ENCODE measurements around the gene ACOT7. TPM values are rescaled to one million over a fixed set of nuclear protein-coding genes. Genes with fewer than 3 reads are reported as not detected.
"Not testable (repeated sequence)": the region's sequence is repeated elsewhere in the genome, so short reads cannot be mapped to it uniquely, and the experiment has no call there.

The ACOT7 gene
- total RNA-seq, 1 donor from 2014 or later, result 48.1 TPM

DNA sequence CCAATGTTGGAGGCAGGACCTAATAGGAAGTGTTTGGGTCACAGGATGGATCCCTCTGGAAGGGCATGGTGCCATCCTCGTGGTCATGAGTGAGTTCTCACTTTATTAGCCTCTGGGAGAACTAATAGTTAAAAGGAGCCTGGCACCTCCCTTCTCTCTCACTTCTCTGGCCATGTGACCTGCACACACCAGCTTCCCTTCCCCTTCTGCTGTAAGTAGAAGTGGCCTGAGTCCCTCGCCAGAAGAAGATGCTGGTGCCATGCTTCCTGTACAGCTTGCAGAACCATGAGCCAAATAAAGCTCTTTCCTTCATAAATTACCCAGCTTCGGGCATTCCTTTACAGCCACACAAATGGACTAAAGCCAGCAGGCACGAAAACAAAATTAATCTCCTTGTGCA lies 23.6 kb downstream of the ACOT7 start:
- Mint-ChIP-seq H3K27me3 (ENCODE audit: low read depth) (no peaks in the 10 kb centered on the region), H3K4me3 (ENCODE audit: unreplicated experiment) (no peak overlapping the region), H3K36me3 (ENCODE audit: low read depth) (no peaks in the 10 kb centered on the region), H3K4me1 (ENCODE audit: low read depth) (peaks cover 5% of the 10 kb centered on the region), H3K27ac (ENCODE audit: unreplicated experiment) (no peak overlapping the region), H3K9me3 (ENCODE audit: low read depth) (no peaks in the 10 kb centered on the region)
- DNase-seq (ENCODE audit: low spot score), result no peak
- no peak for TF ChIP-seq CTCF (IDR thresholded peaks at IDR 0.05)

- H3K36me3 Mint-ChIP-seq (ENCODE audit: low read depth), result no peaks in the 10 kb centered on the region
Measured at GRCh38 chr1:6367381-6368012, 26.1 kb downstream of the ACOT7 start.

DNA sequence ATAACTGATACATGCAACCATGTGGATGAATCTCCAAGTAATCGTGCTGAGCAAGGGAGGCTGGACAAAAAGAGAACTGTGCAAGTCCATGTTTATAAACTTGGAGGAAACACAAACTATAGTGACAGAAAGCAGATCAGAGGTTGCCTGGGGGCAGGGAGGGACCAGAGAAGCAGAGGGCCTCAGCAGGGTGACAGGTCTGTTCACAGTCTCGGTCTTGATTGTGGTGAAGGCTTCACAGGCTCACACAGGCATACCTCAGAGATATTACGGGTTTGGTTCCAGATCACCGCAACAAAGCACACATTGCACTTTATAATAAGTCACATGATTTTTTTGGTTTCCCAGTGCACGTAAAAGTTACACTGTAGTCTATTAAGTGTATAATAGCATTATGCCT lies 28.5 kb downstream of the ACOT7 start:
- no peak for DNase-seq (ENCODE audit: low spot score)
- no peak overlapping the region for H3K27ac Mint-ChIP-seq (ENCODE audit: unreplicated experiment)
- no peaks in the 10 kb centered on the region for H3K9me3 Mint-ChIP-seq (ENCODE audit: low read depth)
- no peaks in the 10 kb centered on the region for H3K27me3 Mint-ChIP-seq (ENCODE audit: low read depth)
- H3K4me3 Mint-ChIP-seq (ENCODE audit: unreplicated experiment), result no peak overlapping the region
- TF ChIP-seq CTCF (IDR thresholded peaks at IDR 0.05), result no peak
- H3K36me3 Mint-ChIP-seq (ENCODE audit: low read depth), result no peaks in the 10 kb centered on the region
- H3K4me1 Mint-ChIP-seq (ENCODE audit: low read depth), result peaks cover 12% of the 10 kb centered on the region

More at GRCh38 chr1:6367381-6368012, 26.1 kb downstream of the ACOT7 start:
- no peak for TF ChIP-seq CTCF (IDR thresholded peaks at IDR 0.05)
- H3K27me3 Mint-ChIP-seq (ENCODE audit: low read depth), result no peaks in the 10 kb centered on the region
- no peak overlapping the region for H3K27ac Mint-ChIP-seq (ENCODE audit: unreplicated experiment)
- no peak overlapping the region for H3K4me3 Mint-ChIP-seq (ENCODE audit: unreplicated experiment)
- no peak for DNase-seq (ENCODE audit: low spot score)
- H3K9me3 Mint-ChIP-seq (ENCODE audit: low read depth), result no peaks in the 10 kb centered on the region
- peaks cover 12% of the 10 kb centered on the region for H3K4me1 Mint-ChIP-seq (ENCODE audit: low read depth)

DNA sequence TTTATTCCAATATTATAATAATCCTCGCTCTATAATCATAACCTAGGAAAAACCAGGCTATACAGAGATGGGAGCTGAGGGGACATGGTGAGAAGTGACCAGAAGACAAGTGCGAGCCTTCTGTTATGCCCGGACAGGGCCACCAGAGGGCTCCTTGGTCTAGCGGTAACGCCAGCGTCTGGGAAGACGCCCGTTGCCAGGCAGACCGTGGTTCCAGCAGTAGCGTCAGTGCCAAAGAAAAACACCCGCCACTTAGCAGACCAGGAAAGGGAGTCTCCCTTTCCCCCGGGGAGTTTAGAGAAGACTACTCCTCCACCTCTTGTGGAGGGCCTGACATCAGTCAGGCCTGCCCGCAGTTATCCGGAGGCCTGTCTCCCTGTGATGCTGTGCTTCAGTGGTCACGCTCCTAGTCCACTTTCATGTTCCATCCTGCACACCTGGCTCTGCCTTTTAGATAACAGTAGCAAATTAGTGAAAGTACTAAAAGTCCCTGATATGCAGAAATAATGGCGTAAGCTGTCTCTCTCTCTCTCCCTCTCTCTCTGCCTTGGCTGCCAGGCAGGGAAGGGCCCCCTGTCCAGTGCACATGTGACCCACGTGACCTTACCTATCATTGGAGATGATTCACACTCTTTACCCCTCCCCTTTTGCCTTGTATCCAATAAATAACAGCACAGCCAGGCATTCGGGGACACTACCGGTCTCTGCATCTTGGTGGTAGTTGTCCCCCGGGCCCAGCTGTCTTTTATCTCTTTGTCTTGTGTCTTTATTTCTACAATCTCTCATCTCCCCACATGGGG lies 30.3 kb downstream of the ACOT7 start:
- not testable (repeated sequence) for H3K27me3 Mint-ChIP-seq (ENCODE audit: low read depth); DNase-seq (ENCODE audit: low spot score); H3K9me3 Mint-ChIP-seq (ENCODE audit: low read depth); H3K36me3 Mint-ChIP-seq (ENCODE audit: low read depth); H3K4me3 Mint-ChIP-seq (ENCODE audit: unreplicated experiment)
- TF ChIP-seq CTCF (IDR thresholded peaks at IDR 0.05), result peak; percentile 86
- Mint-ChIP-seq H3K4me1 (ENCODE audit: low read depth) (peaks cover 21% of the 10 kb centered on the region), H3K27ac (ENCODE audit: unreplicated experiment) (peak overlapping the region; percentile 51)

DNA sequence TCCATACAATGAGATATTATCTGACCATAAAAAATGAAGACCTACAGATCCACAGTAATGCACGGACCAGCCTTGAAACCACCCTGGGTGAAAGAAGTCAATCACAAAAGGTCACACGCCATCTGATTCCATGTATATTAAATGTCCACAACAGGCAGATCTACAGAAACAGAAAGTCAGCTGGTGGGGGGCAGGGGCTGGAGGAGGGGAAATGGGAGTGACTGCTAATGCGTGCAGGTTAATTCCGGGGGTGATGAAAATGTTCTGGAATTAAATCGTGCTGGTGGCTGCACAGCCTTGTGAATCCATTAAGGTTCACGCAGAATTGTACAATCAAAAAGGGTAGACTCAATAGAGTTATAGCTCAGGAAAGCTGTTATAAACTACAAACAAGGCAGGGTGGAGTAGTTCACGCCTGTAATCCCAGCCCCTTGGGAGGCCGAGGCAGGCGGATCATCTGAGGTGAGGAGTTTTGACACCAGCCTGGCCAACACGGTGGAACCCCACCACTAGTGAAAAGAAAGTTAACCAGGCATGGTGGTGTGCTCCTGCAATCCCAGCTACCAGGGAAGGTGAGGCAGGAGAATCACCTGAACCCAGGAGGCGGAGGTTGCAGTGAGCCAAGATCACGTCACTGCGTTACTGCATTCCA lies 32.3 kb downstream of the ACOT7 start:
- DNase-seq (ENCODE audit: low spot score), result no peak
- Mint-ChIP-seq H3K27ac (ENCODE audit: unreplicated experiment) (no peak overlapping the region), H3K4me3 (ENCODE audit: unreplicated experiment) (no peak overlapping the region), H3K4me1 (ENCODE audit: low read depth) (peaks cover 21% of the 10 kb centered on the region), H3K9me3 (ENCODE audit: low read depth) (no peaks in the 10 kb centered on the region), H3K36me3 (ENCODE audit: low read depth) (no peaks in the 10 kb centered on the region), H3K27me3 (ENCODE audit: low read depth) (no peaks in the 10 kb centered on the region)
- TF ChIP-seq CTCF (IDR thresholded peaks at IDR 0.05), result no peak
